ENCODE data around the gene PTPN4. TPM values are rescaled to one million over a fixed set of nuclear protein-coding genes. Genes with fewer than 3 reads are reported as not detected.

PTPN4 gene
- total and polyA plus RNA-seq, 2 of the 13 experiments (the other 11 are each of a cell fraction or from before 2014, with no cell fraction given): 20.3 to 34.6 TPM

DNA sequence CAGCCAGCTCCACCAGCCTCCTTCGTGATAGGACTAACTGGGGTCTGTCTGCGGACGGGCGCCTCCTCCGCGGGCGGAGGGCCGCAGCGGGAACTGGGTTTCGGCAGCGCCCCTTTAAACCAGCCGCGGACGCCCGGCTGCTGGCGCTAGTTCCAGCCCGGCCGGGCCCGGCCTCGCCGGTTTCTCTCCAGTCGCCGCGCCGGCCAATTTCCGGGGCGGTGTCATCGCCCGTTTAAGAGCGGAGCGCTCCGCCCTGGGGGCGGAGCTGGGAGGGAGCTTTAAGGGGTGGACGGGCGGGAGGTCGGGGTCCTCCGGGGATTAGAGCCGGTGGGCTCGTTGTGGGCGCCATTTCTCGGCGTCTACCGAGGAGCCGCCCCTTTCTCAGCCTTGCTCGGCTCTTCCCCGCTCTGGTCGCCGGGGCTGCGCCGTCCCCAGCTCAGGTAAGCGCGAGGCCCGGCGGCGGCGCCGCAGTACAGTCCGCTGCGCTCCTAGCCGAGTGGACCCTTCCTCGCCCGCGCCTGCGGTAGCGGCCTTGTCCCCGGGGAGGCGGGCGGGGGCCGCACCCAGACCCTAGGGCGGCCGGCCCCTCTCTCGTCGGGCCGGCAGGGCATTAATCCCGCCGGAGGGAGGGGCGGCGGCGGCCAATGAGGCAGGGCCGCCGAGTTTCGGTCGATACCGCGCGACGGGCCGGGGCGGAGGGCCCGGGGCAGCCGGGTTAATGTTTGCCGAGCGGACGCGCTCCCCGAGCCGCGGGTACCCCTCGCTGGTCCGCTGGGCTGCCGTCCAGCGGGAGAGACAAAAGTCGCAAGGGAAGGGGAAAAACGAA is 253.3 kb downstream of the PTPN4 start, which contains the start of gene EPB41L5 (continued):
- TF ChIP-seq, protein P1, sequence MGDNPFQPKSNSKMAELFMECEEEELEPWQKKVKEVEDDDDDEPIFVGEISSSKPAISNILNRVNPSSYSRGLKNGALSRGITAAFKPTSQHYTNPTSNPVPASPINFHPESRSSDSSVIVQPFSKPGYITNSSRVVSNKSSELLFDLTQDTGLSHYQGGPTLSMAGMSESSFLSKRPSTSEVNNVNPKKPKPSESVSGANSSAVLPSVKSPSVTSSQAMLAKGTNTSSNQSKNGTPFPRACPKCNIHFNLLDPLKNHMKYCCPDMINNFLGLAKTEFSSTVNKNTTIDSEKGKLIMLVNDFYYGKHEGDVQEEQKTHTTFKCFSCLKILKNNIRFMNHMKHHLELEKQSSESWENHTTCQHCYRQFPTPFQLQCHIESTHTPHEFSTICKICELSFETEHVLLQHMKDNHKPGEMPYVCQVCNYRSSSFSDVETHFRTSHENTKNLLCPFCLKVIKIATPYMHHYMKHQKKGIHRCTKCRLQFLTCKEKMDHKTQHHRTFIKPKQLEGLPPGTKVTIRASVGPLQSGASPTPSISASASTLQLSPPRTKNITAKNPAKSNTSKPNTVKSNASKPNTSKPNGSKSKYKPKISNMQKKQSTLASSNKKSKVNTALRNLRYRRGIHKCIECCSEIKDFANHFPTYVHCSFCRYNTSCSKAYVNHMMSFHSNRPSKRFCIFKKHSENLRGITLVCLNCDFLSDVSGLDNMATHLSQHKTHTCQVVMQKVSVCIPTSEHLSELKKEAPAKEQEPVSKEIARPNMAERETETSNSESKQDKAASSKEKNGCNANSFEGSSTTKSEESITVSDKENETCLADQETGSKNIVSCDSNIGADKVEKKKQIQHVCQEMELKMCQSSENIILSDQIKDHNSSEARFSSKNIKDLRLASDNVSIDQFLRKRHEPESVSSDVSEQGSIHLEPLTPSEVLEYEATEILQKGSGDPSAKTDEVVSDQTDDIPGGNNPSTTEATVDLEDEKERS (CRISPR knock-in tag; IDR thresholded peaks at IDR 0.05): no peak
- TF ChIP-seq, protein P2, sequence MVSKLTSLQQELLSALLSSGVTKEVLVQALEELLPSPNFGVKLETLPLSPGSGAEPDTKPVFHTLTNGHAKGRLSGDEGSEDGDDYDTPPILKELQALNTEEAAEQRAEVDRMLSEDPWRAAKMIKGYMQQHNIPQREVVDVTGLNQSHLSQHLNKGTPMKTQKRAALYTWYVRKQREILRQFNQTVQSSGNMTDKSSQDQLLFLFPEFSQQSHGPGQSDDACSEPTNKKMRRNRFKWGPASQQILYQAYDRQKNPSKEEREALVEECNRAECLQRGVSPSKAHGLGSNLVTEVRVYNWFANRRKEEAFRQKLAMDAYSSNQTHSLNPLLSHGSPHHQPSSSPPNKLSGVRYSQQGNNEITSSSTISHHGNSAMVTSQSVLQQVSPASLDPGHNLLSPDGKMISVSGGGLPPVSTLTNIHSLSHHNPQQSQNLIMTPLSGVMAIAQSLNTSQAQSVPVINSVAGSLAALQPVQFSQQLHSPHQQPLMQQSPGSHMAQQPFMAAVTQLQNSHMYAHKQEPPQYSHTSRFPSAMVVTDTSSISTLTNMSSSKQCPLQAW (CRISPR knock-in tag; IDR thresholded peaks at IDR 0.05): peak; percentile 67; the same call in 1 of the 2 replicates
- TF ChIP-seq ZNF441 (CRISPR knock-in tag; IDR thresholded peaks at IDR 0.05; ENCODE audit: borderline replicate concordance) (peak; percentile 64; the same call in 1 of the 2 replicates), ZNF589 (CRISPR knock-in tag; conservative IDR thresholded peaks at IDR 0.05) (peak; percentile 95; the same call in 1 of the 2 replicates), HNF4G (IDR thresholded peaks at IDR 0.05; ENCODE audit: borderline replicate concordance, low read depth, low read length) (peak; percentile 48; the same call in 1 of the 2 replicates), HNF4G (CRISPR knock-in tag; IDR thresholded peaks at IDR 0.05; ENCODE audit: borderline replicate concordance, low read depth) (peak; percentile 13; the same call in 1 of the 2 replicates), ZNF577 (CRISPR knock-in tag; IDR thresholded peaks at IDR 0.05; ENCODE audit: borderline replicate concordance, low read depth) (no peak), MTF2 (CRISPR knock-in tag; IDR thresholded peaks at IDR 0.05; ENCODE audit: borderline replicate concordance) (peak; percentile 91), ZNF543 (CRISPR knock-in tag; IDR thresholded peaks at IDR 0.05) (peak; percentile 96), THYN1 (CRISPR knock-in tag; IDR thresholded peaks at IDR 0.05; ENCODE audit: borderline replicate concordance, low read depth) (no peak), ZNF225 (CRISPR knock-in tag; IDR thresholded peaks at IDR 0.05) (peak; percentile 96)
- TF ChIP-seq, protein P3, sequence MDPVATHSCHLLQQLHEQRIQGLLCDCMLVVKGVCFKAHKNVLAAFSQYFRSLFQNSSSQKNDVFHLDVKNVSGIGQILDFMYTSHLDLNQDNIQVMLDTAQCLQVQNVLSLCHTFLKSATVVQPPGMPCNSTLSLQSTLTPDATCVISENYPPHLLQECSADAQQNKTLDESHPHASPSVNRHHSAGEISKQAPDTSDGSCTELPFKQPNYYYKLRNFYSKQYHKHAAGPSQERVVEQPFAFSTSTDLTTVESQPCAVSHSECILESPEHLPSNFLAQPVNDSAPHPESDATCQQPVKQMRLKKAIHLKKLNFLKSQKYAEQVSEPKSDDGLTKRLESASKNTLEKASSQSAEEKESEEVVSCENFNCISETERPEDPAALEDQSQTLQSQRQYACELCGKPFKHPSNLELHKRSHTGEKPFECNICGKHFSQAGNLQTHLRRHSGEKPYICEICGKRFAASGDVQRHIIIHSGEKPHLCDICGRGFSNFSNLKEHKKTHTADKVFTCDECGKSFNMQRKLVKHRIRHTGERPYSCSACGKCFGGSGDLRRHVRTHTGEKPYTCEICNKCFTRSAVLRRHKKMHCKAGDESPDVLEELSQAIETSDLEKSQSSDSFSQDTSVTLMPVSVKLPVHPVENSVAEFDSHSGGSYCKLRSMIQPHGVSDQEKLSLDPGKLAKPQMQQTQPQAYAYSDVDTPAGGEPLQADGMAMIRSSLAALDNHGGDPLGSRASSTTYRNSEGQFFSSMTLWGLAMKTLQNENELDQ (CRISPR knock-in tag; IDR thresholded peaks at IDR 0.05; ENCODE audit: borderline replicate concordance): no peak
- TF ChIP-seq, protein P4, sequence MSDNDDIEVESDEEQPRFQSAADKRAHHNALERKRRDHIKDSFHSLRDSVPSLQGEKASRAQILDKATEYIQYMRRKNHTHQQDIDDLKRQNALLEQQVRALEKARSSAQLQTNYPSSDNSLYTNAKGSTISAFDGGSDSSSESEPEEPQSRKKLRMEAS (IDR thresholded peaks at IDR 0.05): peak; percentile 90
- TF ChIP-seq, protein P5, sequence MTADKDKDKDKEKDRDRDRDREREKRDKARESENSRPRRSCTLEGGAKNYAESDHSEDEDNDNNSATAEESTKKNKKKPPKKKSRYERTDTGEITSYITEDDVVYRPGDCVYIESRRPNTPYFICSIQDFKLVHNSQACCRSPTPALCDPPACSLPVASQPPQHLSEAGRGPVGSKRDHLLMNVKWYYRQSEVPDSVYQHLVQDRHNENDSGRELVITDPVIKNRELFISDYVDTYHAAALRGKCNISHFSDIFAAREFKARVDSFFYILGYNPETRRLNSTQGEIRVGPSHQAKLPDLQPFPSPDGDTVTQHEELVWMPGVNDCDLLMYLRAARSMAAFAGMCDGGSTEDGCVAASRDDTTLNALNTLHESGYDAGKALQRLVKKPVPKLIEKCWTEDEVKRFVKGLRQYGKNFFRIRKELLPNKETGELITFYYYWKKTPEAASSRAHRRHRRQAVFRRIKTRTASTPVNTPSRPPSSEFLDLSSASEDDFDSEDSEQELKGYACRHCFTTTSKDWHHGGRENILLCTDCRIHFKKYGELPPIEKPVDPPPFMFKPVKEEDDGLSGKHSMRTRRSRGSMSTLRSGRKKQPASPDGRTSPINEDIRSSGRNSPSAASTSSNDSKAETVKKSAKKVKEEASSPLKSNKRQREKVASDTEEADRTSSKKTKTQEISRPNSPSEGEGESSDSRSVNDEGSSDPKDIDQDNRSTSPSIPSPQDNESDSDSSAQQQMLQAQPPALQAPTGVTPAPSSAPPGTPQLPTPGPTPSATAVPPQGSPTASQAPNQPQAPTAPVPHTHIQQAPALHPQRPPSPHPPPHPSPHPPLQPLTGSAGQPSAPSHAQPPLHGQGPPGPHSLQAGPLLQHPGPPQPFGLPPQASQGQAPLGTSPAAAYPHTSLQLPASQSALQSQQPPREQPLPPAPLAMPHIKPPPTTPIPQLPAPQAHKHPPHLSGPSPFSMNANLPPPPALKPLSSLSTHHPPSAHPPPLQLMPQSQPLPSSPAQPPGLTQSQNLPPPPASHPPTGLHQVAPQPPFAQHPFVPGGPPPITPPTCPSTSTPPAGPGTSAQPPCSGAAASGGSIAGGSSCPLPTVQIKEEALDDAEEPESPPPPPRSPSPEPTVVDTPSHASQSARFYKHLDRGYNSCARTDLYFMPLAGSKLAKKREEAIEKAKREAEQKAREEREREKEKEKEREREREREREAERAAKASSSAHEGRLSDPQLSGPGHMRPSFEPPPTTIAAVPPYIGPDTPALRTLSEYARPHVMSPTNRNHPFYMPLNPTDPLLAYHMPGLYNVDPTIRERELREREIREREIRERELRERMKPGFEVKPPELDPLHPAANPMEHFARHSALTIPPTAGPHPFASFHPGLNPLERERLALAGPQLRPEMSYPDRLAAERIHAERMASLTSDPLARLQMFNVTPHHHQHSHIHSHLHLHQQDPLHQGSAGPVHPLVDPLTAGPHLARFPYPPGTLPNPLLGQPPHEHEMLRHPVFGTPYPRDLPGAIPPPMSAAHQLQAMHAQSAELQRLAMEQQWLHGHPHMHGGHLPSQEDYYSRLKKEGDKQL (CRISPR knock-in tag; IDR thresholded peaks at IDR 0.05; ENCODE audit: low read depth): no peak

All from HepG2 (cell line).